Uterus (tissue), 4 donors: ENCODE data around the gene CBFA2T3. TPM values are rescaled to one million over a fixed set of nuclear protein-coding genes. Genes with fewer than 3 reads are reported as not detected.

ENCODE experiments used
- DNase-seq, 2 donors: peaks; one replicate each; pipeline ENCODE4 v3.0.0-alpha.2; 2019 to 2020
- H3K27ac ChIP-seq, 2 donors: fragments of 200-600 bp; sonication (generic); 1 replicate in 1 of 2; 2 replicates in 1 of 2; pipeline ENCODE4 v1.5.1; 2016 to 2018
- H3K27me3 ChIP-seq, 2 donors: fragments of 200-600 bp; sonication (generic); one replicate each; pipeline ENCODE4 v1.5.1; 2018 to 2019; ENCODE audit warnings: control low read depth in 1 of 2
- H3K36me3 ChIP-seq, 2 donors: fragments of 200-600 bp; sonication (generic); one replicate each; pipeline ENCODE4 v1.5.1; 2019; ENCODE audit warnings: control low read depth in 1 of 2
- H3K4me1 ChIP-seq, 2 donors: fragments of 200-600 bp; sonication (generic); one replicate each; pipeline ENCODE4 v1.5.1; 2018 to 2019; ENCODE audit warnings: control low read depth in 1 of 2
- H3K4me3 ChIP-seq, 2 donors: fragments of 200-600 bp; sonication (generic); 1 replicate in 1 of 2; 2 replicates in 1 of 2; pipeline ENCODE4 v1.5.1; 2018 to 2019; ENCODE audit warnings: mild to moderate bottlenecking in 1 of 2
- H3K9me3 ChIP-seq, 2 donors: fragments of 200-600 bp; sonication (generic); one replicate each; pipeline ENCODE4 v1.5.1; 2019; ENCODE audit warnings: control low read depth in 1 of 2
- CTCF ChIP-seq, 4 experiments: fragments of 200-600 bp in 2 of 4; fragments of 450-650 bp in 2 of 4; sonication (generic) in 2 of 4; IDR thresholded peaks; one replicate each; pipeline ENCODE4 v1.5.1; 2016 to 2019; ENCODE audit warnings: antibody characterized with exemption in 4 of 4, mild to moderate bottlenecking in 2 of 4, moderate library complexity in 1 of 4
- POLR2A ChIP-seq, 2 donors: fragments of 450-650 bp; IDR thresholded peaks; one replicate each; pipeline ENCODE4 v1.6.1; 2016; ENCODE audit warnings: antibody characterized with exemption in 2 of 2, mild to moderate bottlenecking in 1 of 2, moderate library complexity in 1 of 2
- intact Hi-C: fragments of 100-400 bp; cut with DNase I; formaldehyde crosslinking; loops from one replicate; pipeline ENCODE4 v1.15.1; 2023; ENCODE audit warnings: low total_unique reads
- total RNA-seq, 4 donors: library from RNA; depleted of rRNA in 3 of 4; stranded (reverse); fragments of >200 nt in 3 of 4; gene quantifications; one replicate each; pipeline versions ENCODE4 v1.1.0 to v1.2.4, GENCODE V29; 2014 to 2023
- donor health status: DM: yes; HTN: yes; CAD: no.

The CBFA2T3 gene
- total RNA-seq, 4 donors from 2014 or later: under 0.01 to 12.1 (median 3.1) TPM

- Histone ChIP-seq H3K27ac (no peak overlapping the region), H3K36me3 (no peaks in the 10 kb centered on the region), H3K27me3 (no peaks in the 10 kb centered on the region)
Measured at GRCh38 chr16:88883117-88883895, 93.7 kb downstream of the CBFA2T3 start.

GRCh38 chr16:88882358-88883030 lies 94.5 kb downstream of the CBFA2T3 start:
- no peaks in the 10 kb centered on the region for H3K4me1 ChIP-seq
- H3K27ac ChIP-seq: no peak overlapping the region
- no peaks in the 10 kb centered on the region for H3K27me3 ChIP-seq
- H3K36me3 ChIP-seq: no peaks in the 10 kb centered on the region
- no peak overlapping the region for H3K4me3 ChIP-seq
- H3K9me3 ChIP-seq: no peaks in the 10 kb centered on the region
- no peak for DNase-seq
- intact Hi-C loops: no loop called here
- no peak for TF ChIP-seq CTCF (IDR thresholded peaks at IDR 0.05)

More at GRCh38 chr16:88883117-88883895, 93.7 kb downstream of the CBFA2T3 start:
- no peaks in the 10 kb centered on the region for H3K4me1 ChIP-seq
- H3K4me3 ChIP-seq: no peak overlapping the region
- DNase-seq: no peak
- no peak for TF ChIP-seq CTCF (IDR thresholded peaks at IDR 0.05)
- TF ChIP-seq POLR2A (IDR thresholded peaks at IDR 0.05): no peak
- intact Hi-C loops: no loop called here
- no peaks in the 10 kb centered on the region for H3K9me3 ChIP-seq

GRCh38 chr16:88881675-88882357 lies 95.2 kb downstream of the CBFA2T3 start:
- Histone ChIP-seq H3K27me3 (no peaks in the 10 kb centered on the region), H3K4me1 (no peaks in the 10 kb centered on the region), H3K27ac (no peak overlapping the region), H3K4me3 (no peak overlapping the region), H3K9me3 (no peaks in the 10 kb centered on the region), H3K36me3 (no peaks in the 10 kb centered on the region)
- no peak for DNase-seq
- no peak for TF ChIP-seq CTCF (IDR thresholded peaks at IDR 0.05)
- no peak for TF ChIP-seq POLR2A (IDR thresholded peaks at IDR 0.05)
- intact Hi-C loops: no loop called here

- Histone ChIP-seq H3K27me3 (no peaks in the 10 kb centered on the region), H3K4me3 (no peak overlapping the region), H3K9me3 (no peaks in the 10 kb centered on the region), H3K27ac (no peak overlapping the region), H3K4me1 (no peaks in the 10 kb centered on the region), H3K36me3 (no peaks in the 10 kb centered on the region)
- no peak for DNase-seq
- intact Hi-C loops: no loop called here
- no peak for TF ChIP-seq POLR2A (IDR thresholded peaks at IDR 0.05)
- no peak for TF ChIP-seq CTCF (IDR thresholded peaks at IDR 0.05)
Measured at GRCh38 chr16:88881007-88881615, 95.9 kb downstream of the CBFA2T3 start.
